ENCODE measurements around the gene MAN2A1.

The MAN2A1 gene

DNA sequence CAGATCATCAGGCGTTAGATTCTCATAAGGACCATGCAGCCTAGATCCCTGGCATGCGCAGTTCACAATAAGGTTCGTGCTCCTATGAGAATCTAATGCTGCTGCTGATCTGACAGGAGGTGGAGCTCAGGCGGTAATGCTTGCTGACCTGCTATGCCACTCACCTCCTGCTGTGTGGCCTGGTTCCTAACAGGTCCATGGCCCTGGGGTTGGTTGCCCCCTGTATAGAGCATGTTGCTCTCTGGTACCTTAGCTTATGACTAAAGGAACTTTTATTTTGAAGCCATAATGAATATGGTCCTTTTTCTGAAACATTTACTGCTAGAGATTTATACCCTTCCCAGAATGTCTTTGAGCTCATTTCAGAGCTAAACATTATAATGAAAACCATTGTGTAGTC is 3.1 kb downstream of the MAN2A1 start:
- H3K9me3 ChIP-seq (ENCODE audit: control insufficient read depth in 5 of 5, low read length in 5 of 5) = peaks cover 0 to 11% (median 9%) of the 10 kb centered on the region in 5 donors
- peaks cover 3 to 50% (median 41%) of the 10 kb centered on the region in 5 donors for H3K4me1 ChIP-seq (ENCODE audit: control insufficient read depth in 5 of 5, insufficient read depth in 5 of 5, low read length in 5 of 5)
- no peaks in the 10 kb centered on the region for H3K27me3 ChIP-seq (ENCODE audit: control insufficient read depth in 5 of 5, insufficient read depth in 4 of 5, low read length in 5 of 5)
- H3K4me3 ChIP-seq (ENCODE audit: low read depth in 1 of 5, low read length in 5 of 5) = no peak overlapping the region
- no peaks in the 10 kb centered on the region for H3K36me3 ChIP-seq (ENCODE audit: control insufficient read depth in 5 of 5, insufficient read depth in 5 of 5, low read length in 5 of 5)
- no peak overlapping the region for H3K27ac ChIP-seq (ENCODE audit: low read depth, low read length)
- no peak overlapping the region for H3K9ac ChIP-seq (ENCODE audit: low read length in 5 of 5)

DNA sequence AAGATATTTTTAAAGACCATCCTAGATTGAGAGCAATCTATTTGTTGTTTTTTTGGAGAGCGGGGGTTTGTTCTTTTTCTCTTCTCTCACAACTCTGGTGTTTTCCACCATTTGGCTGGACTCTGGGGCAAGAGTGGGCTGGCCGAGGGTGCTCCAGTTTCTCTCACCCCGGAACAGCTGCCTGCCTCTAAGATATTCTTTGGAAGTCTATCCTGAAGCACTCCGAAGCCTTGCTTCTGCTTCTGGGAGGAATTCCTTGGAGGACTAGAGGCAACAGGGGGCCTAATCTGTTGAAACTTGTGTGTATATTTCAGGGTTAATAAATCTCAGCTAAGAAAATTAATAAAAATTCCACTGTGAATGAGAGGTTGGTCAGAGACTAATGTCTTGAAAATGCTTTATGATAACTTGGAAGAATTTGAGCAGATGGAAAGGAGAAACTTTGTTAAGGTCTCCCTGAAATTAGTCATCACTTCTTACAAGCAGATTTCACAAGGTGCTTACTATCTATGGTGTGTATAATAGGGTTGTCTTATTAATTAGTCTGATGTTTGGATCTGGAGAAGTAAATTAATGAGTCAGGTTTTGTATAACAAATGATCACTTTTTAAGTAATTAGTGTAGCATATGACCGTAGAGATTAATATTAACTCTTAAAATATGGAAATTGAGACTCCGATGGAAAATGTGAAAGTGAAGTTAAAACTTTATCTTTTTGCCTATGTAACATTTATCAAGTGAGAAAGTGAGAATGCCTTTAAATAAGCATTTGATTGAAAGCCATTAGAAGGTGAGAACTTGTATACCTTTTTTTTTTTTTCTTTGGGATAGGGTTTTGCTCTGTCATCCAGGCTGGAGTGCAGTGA is 4.0 kb downstream of the MAN2A1 start:
- Histone ChIP-seq H3K9ac (ENCODE audit: low read length in 5 of 5) (no peak overlapping the region), H3K27me3 (ENCODE audit: control insufficient read depth in 5 of 5, insufficient read depth in 4 of 5, low read length in 5 of 5) (no peaks in the 10 kb centered on the region), H3K9me3 (ENCODE audit: control insufficient read depth in 5 of 5, low read length in 5 of 5) (peaks cover 0 to 2% (median 0%) of the 10 kb centered on the region in 5 donors), H3K4me1 (ENCODE audit: control insufficient read depth in 5 of 5, insufficient read depth in 5 of 5, low read length in 5 of 5) (peaks cover 3 to 49% (median 38%) of the 10 kb centered on the region in 5 donors), H3K36me3 (ENCODE audit: control insufficient read depth in 5 of 5, insufficient read depth in 5 of 5, low read length in 5 of 5) (no peaks in the 10 kb centered on the region), H3K4me3 (ENCODE audit: low read depth in 1 of 5, low read length in 5 of 5) (no peak overlapping the region), H3K27ac (ENCODE audit: low read depth, low read length) (no peak overlapping the region)

DNA sequence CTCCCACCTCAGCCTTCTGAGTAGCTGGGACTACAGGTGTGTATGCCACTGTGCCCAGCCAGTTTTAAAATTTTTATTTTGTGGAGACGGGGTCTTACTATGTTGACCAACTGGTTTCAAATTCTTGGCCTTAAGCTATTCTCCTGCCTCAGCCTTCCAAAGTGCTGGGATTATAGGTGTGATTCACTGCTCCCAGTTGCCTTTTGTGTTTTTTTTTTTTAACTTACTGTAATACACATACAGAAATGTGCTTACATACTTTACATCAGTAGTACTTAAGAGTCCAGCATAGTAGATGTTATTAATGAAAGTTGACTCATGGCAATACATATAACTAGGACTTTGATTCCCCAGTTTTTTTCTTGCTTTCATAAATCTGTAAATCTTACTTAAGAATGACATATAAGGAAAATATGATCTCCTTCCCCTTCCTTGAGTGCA is 4.7 kb downstream of the MAN2A1 start:
- H3K9me3 ChIP-seq (ENCODE audit: control insufficient read depth in 5 of 5, low read length in 5 of 5) = no peaks in the 10 kb centered on the region
- H3K27me3 ChIP-seq (ENCODE audit: control insufficient read depth in 5 of 5, insufficient read depth in 4 of 5, low read length in 5 of 5) = no peaks in the 10 kb centered on the region
- H3K9ac ChIP-seq (ENCODE audit: low read length in 5 of 5) = no peak overlapping the region
- H3K36me3 ChIP-seq (ENCODE audit: control insufficient read depth in 5 of 5, insufficient read depth in 5 of 5, low read length in 5 of 5) = peaks cover 0 to under 1% (median 0%) of the 10 kb centered on the region in 5 donors
- H3K4me1 ChIP-seq (ENCODE audit: control insufficient read depth in 5 of 5, insufficient read depth in 5 of 5, low read length in 5 of 5) = peaks cover 3 to 46% (median 35%) of the 10 kb centered on the region in 5 donors
- H3K4me3 ChIP-seq (ENCODE audit: low read depth in 1 of 5, low read length in 5 of 5) = no peak overlapping the region
- no peak overlapping the region for H3K27ac ChIP-seq (ENCODE audit: low read depth, low read length)

DNA sequence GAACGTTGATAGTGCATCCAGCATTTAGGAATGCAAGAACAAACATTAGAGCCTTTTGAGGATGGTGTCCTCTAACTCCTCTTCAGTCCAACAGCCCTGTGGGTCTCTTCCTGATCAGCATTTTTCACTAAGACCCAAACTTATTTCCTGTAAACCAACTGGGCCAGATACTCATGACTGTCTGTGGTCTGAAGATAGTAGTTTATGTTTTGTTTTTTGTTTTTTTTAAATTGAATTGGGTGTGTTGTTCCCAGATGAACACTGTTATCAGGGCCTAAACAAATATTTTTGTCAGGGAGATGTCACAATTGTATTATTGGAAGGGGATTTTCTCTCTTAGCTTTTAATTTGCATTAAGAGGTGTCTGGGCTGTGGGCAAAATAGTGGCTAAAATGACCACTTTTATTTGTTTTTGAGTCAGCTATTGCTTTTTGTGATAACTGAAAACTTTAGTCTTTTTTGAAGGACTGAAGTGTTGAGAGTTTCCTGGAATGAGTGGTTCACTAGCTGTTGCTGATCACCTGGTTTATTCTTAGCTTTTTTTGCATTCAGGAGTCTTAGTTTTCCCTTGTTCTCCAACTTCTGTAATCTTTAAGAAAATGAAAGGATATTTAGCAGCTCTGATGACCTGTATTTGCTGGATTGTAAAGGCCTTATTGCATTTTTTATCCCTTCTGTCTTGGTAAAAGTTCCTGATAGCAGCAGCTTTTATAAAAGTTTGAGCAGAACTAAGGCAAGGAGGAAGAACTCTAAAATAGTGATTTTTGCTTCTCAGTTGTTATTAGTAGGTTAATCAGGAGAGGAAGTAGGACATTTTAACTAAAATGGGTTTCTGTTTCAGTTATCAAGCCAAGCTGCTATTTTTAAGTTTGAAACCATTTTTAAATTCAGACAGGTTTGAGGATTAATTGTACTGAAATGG is 5.5 kb downstream of the MAN2A1 start:
- Histone ChIP-seq H3K36me3 (ENCODE audit: control insufficient read depth in 5 of 5, insufficient read depth in 5 of 5, low read length in 5 of 5) (peaks cover 0 to 2% (median 0%) of the 10 kb centered on the region in 5 donors), H3K4me1 (ENCODE audit: control insufficient read depth in 5 of 5, insufficient read depth in 5 of 5, low read length in 5 of 5) (peaks cover 3 to 45% (median 33%) of the 10 kb centered on the region in 5 donors), H3K27ac (ENCODE audit: low read depth, low read length) (peak overlapping the region; percentile 6), H3K4me3 (ENCODE audit: low read depth in 1 of 5, low read length in 5 of 5) (no peak overlapping the region), H3K9ac (ENCODE audit: low read length in 5 of 5) (no peak overlapping the region), H3K27me3 (ENCODE audit: control insufficient read depth in 5 of 5, insufficient read depth in 4 of 5, low read length in 5 of 5) (no peaks in the 10 kb centered on the region), H3K9me3 (ENCODE audit: control insufficient read depth in 5 of 5, low read length in 5 of 5) (no peaks in the 10 kb centered on the region)

DNA sequence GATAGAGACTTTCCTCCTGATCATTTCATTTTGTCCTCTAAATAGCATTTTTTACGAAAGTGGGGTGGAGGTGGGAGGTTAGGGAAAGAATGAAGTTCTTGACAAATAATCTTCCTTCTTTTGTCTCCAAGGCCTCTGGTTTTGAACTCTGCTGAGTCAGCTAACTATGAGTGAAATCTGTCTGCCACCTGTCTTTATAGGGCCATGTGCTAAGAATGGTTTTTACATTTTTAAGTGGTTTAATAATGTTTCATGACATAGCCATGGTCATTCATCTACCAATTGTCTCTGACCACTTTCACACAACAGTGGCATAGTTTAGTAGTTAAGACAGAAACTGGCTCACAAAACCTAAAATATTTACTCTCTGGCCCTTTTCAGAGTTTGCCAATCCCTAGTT is 7.6 kb downstream of the MAN2A1 start:
- H3K9ac ChIP-seq (ENCODE audit: low read length in 5 of 5) = no peak overlapping the region
- no peaks in the 10 kb centered on the region for H3K27me3 ChIP-seq (ENCODE audit: control insufficient read depth in 5 of 5, insufficient read depth in 4 of 5, low read length in 5 of 5)
- peaks cover 0 to 33% (median 19%) of the 10 kb centered on the region in 5 donors for H3K4me1 ChIP-seq (ENCODE audit: control insufficient read depth in 5 of 5, insufficient read depth in 5 of 5, low read length in 5 of 5)
- peaks cover 0 to 2% (median 0%) of the 10 kb centered on the region in 5 donors for H3K36me3 ChIP-seq (ENCODE audit: control insufficient read depth in 5 of 5, insufficient read depth in 5 of 5, low read length in 5 of 5)
- H3K27ac ChIP-seq (ENCODE audit: low read depth, low read length) = no peak overlapping the region
- H3K9me3 ChIP-seq (ENCODE audit: control insufficient read depth in 5 of 5, low read length in 5 of 5) = no peaks in the 10 kb centered on the region
- no peak overlapping the region for H3K4me3 ChIP-seq (ENCODE audit: low read depth in 1 of 5, low read length in 5 of 5)

DNA sequence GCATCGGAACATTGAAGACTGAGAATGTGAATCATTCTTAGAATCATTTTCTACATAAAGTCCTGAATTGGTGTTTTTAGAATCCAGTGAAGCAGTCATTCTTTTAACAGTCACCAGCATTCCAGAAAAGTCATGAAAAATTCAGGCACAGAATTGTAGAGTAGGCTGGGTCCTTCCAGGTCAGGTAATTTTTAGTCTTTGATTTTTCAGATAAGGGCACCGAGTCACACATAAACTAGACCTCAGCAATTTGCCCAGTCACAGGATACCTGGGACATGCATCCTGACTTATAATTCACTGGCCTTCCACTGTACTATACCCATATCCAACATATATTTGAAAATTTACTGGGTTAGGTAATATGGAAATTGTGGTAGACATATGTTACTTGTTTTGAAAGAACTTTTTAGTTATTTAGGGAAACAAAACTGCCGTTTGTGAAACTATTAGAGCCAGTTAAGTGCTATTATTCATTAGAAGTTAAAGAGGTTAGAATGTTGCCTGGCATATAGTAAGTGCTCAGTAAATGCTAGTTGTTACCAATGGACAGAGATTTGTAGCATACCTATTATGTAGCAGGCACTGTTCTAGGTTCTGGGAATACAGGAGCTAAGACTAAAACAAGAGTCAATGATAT is 10.9 kb downstream of the MAN2A1 start:
- Histone ChIP-seq H3K4me1 (ENCODE audit: control insufficient read depth in 5 of 5, insufficient read depth in 5 of 5, low read length in 5 of 5) (peaks cover 0 to 20% (median 14%) of the 10 kb centered on the region in 5 donors), H3K27ac (ENCODE audit: low read depth, low read length) (no peak overlapping the region), H3K9me3 (ENCODE audit: control insufficient read depth in 5 of 5, low read length in 5 of 5) (no peaks in the 10 kb centered on the region), H3K9ac (ENCODE audit: low read length in 5 of 5) (no peak overlapping the region), H3K36me3 (ENCODE audit: control insufficient read depth in 5 of 5, insufficient read depth in 5 of 5, low read length in 5 of 5) (peaks cover 0 to 2% (median 0%) of the 10 kb centered on the region in 5 donors), H3K27me3 (ENCODE audit: control insufficient read depth in 5 of 5, insufficient read depth in 4 of 5, low read length in 5 of 5) (no peaks in the 10 kb centered on the region), H3K4me3 (ENCODE audit: low read depth in 1 of 5, low read length in 5 of 5) (no peak overlapping the region)

DNA sequence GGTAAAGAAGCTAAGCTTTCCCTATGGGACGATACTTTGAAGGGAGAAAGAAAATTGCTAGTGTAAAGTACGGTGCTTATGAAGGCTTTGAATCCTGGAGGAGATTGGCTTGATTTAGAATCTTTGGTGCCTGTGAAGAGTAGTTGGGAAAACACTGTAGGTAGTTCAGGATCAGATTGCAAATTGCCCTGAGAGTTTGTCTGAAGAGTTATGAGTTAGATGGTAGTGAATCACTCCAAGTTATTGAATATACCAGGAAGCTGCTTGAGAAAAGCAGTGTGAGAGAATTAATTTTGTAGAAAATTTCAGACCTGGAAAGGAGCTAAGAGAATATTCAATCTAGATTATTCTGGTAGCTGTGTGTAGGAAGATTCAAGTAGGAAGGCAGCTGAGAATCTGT is 11.5 kb downstream of the MAN2A1 start:
- Histone ChIP-seq H3K4me3 (ENCODE audit: low read depth in 1 of 5, low read length in 5 of 5) (no peak overlapping the region), H3K4me1 (ENCODE audit: control insufficient read depth in 5 of 5, insufficient read depth in 5 of 5, low read length in 5 of 5) (peaks cover 0 to 15% (median 12%) of the 10 kb centered on the region in 5 donors), H3K27ac (ENCODE audit: low read depth, low read length) (no peak overlapping the region)

DNA sequence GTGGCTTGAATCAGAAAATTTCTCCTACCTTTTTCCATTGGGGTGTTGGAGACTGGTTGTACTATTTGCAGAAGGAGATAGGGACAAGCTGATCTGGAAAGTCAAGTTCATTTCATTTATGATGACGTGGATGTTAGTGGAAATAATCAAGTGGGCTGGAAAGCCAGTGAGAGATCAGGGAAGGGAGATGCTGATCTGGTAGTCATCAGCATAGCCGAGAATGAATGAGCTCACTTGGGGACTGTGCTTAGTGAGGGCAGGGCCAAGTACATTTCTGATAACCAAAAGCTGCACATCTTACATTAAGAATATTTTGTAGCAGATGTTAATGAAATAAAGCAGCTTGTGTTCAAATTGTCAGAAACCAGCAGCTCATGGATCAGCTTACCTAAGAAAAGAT is 12.1 kb downstream of the MAN2A1 start:
- Histone ChIP-seq H3K36me3 (ENCODE audit: control insufficient read depth in 5 of 5, insufficient read depth in 5 of 5, low read length in 5 of 5) (peaks cover 0 to 2% (median 0%) of the 10 kb centered on the region in 5 donors), H3K27ac (ENCODE audit: low read depth, low read length) (no peak overlapping the region), H3K9me3 (ENCODE audit: control insufficient read depth in 5 of 5, low read length in 5 of 5) (no peaks in the 10 kb centered on the region), H3K4me1 (ENCODE audit: control insufficient read depth in 5 of 5, insufficient read depth in 5 of 5, low read length in 5 of 5) (peaks cover 0 to 11% (median 9%) of the 10 kb centered on the region in 5 donors), H3K27me3 (ENCODE audit: control insufficient read depth in 5 of 5, insufficient read depth in 4 of 5, low read length in 5 of 5) (no peaks in the 10 kb centered on the region), H3K4me3 (ENCODE audit: low read depth in 1 of 5, low read length in 5 of 5) (no peak overlapping the region), H3K9ac (ENCODE audit: low read length in 5 of 5) (no peak overlapping the region)

More for the DNA sequence above, 11.5 kb downstream of the MAN2A1 start:
- Histone ChIP-seq H3K9me3 (ENCODE audit: control insufficient read depth in 5 of 5, low read length in 5 of 5) (no peaks in the 10 kb centered on the region), H3K36me3 (ENCODE audit: control insufficient read depth in 5 of 5, insufficient read depth in 5 of 5, low read length in 5 of 5) (peaks cover 0 to 2% (median 0%) of the 10 kb centered on the region in 5 donors), H3K27me3 (ENCODE audit: control insufficient read depth in 5 of 5, insufficient read depth in 4 of 5, low read length in 5 of 5) (no peaks in the 10 kb centered on the region), H3K9ac (ENCODE audit: low read length in 5 of 5) (no peak overlapping the region)

DNA sequence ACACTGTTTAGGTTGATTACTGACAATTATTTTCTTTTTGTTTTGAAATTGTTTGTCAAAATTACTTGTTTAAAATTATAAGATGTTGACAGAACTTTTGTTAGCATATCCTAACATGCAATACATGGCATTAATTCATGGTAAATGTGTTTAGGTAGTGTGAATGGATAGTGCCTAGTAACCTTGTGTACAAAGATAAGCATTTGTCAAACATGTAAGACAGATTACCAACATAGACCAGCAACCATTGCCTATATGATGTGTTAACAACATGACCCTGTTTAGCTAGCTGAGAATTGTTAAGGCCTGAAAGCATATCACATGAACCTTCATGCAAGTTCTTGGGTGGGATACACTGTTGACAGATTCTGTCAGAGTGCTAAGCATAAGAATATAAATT is 13.4 kb downstream of the MAN2A1 start:
- no peaks in the 10 kb centered on the region for H3K9me3 ChIP-seq (ENCODE audit: control insufficient read depth in 5 of 5, low read length in 5 of 5)
- peaks cover 0 to 11% (median 9%) of the 10 kb centered on the region in 5 donors for H3K4me1 ChIP-seq (ENCODE audit: control insufficient read depth in 5 of 5, insufficient read depth in 5 of 5, low read length in 5 of 5)
- no peak overlapping the region for H3K4me3 ChIP-seq (ENCODE audit: low read depth in 1 of 5, low read length in 5 of 5)
- H3K9ac ChIP-seq (ENCODE audit: low read length in 5 of 5) = no peak overlapping the region
- H3K27ac ChIP-seq (ENCODE audit: low read depth, low read length) = no peak overlapping the region
- H3K27me3 ChIP-seq (ENCODE audit: control insufficient read depth in 5 of 5, insufficient read depth in 4 of 5, low read length in 5 of 5) = no peaks in the 10 kb centered on the region
- H3K36me3 ChIP-seq (ENCODE audit: control insufficient read depth in 5 of 5, insufficient read depth in 5 of 5, low read length in 5 of 5) = peaks cover 0 to 2% (median 0%) of the 10 kb centered on the region in 5 donors
